ENCODE results near the gene PSAP.

PSAP gene

GRCh38 chr10:71799608-71800453 lies 51.2 kb downstream of the PSAP start:
- Histone ChIP-seq H3K27ac (no peak overlapping the region), H3K4me3 (no peak overlapping the region)

GRCh38 chr10:71799112-71799511 lies 51.9 kb downstream of the PSAP start:
- no peak overlapping the region for H3K4me3 ChIP-seq
- no peak overlapping the region for H3K27ac ChIP-seq

GRCh38 chr10:71798308-71798624 lies 52.8 kb downstream of the PSAP start:
- Histone ChIP-seq H3K27ac (no peak overlapping the region), H3K4me3 (no peak overlapping the region)

- no peak overlapping the region for H3K4me3 ChIP-seq
- no peak overlapping the region for H3K27ac ChIP-seq
Measured at GRCh38 chr10:71797533-71798307, 53.3 kb downstream of the PSAP start.

- H3K27ac ChIP-seq, result no peak overlapping the region
- H3K4me3 ChIP-seq, result no peak overlapping the region
Measured at GRCh38 chr10:71796749-71797405, 54.2 kb downstream of the PSAP start.

GRCh38 chr10:71795248-71795647 lies 55.8 kb downstream of the PSAP start:
- H3K27ac ChIP-seq, result no peak overlapping the region
- H3K4me3 ChIP-seq, result no peak overlapping the region

GRCh38 chr10:71790749-71791440 lies 60.2 kb downstream of the PSAP start:
- H3K27ac ChIP-seq, result no peak overlapping the region
- H3K4me3 ChIP-seq, result no peak overlapping the region

GRCh38 chr10:71789871-71790270 lies 61.2 kb downstream of the PSAP start:
- Histone ChIP-seq H3K4me3 (no peak overlapping the region), H3K27ac (no peak overlapping the region)

GRCh38 chr10:71788954-71789353 lies 62.1 kb downstream of the PSAP start:
- H3K4me3 ChIP-seq, result no peak overlapping the region

GRCh38 chr10:71784679-71785272 lies 66.3 kb downstream of the PSAP start:
- H3K4me3 ChIP-seq, result no peak overlapping the region
- no peak overlapping the region for H3K27ac ChIP-seq

More at GRCh38 chr10:71788954-71789353, 62.1 kb downstream of the PSAP start:
- H3K27ac ChIP-seq, result no peak overlapping the region

- Histone ChIP-seq H3K27ac (no peak overlapping the region), H3K4me3 (no peak overlapping the region)
Measured at GRCh38 chr10:71783917-71784678, 67.0 kb downstream of the PSAP start.

- H3K27ac ChIP-seq, result no peak overlapping the region
Measured at GRCh38 chr10:71782917-71783490, 68.0 kb downstream of the PSAP start.

GRCh38 chr10:71782221-71782916 lies 68.7 kb downstream of the PSAP start:
- Histone ChIP-seq H3K27ac (no peak overlapping the region), H3K4me3 (no peak overlapping the region)

More at GRCh38 chr10:71782917-71783490, 68.0 kb downstream of the PSAP start:
- no peak overlapping the region for H3K4me3 ChIP-seq

- Histone ChIP-seq H3K4me3 (no peak overlapping the region), H3K27ac (no peak overlapping the region)
Measured at GRCh38 chr10:71780719-71781118, 70.3 kb downstream of the PSAP start.

GRCh38 chr10:71780156-71780555 lies 70.9 kb downstream of the PSAP start:
- H3K4me3 ChIP-seq, result no peak overlapping the region
- H3K27ac ChIP-seq, result no peak overlapping the region

- Histone ChIP-seq H3K27ac (no peak overlapping the region), H3K4me3 (no peak overlapping the region)
Measured at GRCh38 chr10:71779641-71780040, 71.4 kb downstream of the PSAP start.

- H3K27ac ChIP-seq, result no peak overlapping the region
- H3K4me3 ChIP-seq, result no peak overlapping the region
Measured at GRCh38 chr10:71778071-71778825, 72.8 kb downstream of the PSAP start.
